Activated CD4-positive, alpha-beta T cell treated with anti-CD3 and anti-CD28 coated beads, Interleukin-2, Interleukin-6, amounts not matched to agents 100 ng/mL and 50 ng/mL, durations not matched to agents 16 hours and 8 hours (primary cell): ENCODE results near the gene UEVLD.
A peak's percentile ranks its signal among the peaks of the same experiment; 100 is the strongest.

Source experiments
- DNase-seq: peaks from one replicate; pipeline ENCODE4 v3.0.0-alpha.2; 2020

Gene UEVLD

GRCh38 chr11:18580113-18580766 is 8.3 kb downstream of the UEVLD start:
- peak; percentile 11 for DNase-seq

GRCh38 chr11:18578975-18579598 is 9.4 kb downstream of the UEVLD start:
- DNase-seq, result peak; percentile 60

DNA sequence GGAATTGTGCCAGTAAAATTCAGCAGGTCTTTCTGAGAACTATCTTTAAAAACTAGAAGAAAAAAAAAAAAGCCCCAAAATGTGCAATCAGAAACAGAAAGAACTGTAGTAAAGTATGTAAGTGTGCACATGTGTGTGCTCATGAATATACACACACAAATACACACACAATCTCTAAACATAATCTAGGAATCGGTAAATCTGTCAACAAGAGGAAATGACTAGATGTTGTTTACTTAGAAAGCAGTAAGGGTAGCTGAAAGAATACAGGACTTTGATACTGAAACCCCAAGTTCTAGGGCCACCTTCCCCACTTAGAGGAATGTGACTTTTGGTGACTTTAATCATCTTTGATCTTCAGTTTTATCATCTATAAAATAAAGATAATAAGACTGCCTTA is 13.2 kb downstream of the UEVLD start:
- no peak for DNase-seq

DNA sequence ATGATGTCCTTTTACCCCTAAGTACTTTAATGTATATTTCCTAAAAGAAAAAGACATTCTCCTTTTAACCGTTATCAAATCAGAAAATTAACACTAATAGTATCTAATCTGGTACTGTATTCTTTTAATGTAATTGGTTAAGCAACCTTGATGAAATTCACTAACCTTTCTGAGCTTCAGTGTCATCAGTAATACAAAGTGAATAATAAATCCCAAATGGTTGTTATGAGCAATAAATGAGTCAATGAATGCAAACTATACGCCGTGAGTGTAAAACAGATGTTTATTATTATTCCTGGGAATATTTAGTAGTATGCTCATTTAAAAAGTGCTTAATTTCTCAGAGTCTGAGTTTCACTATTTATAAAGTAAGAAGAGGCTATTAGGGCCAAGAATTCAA is 21.5 kb downstream of the UEVLD start:
- DNase-seq, result no peak

DNA sequence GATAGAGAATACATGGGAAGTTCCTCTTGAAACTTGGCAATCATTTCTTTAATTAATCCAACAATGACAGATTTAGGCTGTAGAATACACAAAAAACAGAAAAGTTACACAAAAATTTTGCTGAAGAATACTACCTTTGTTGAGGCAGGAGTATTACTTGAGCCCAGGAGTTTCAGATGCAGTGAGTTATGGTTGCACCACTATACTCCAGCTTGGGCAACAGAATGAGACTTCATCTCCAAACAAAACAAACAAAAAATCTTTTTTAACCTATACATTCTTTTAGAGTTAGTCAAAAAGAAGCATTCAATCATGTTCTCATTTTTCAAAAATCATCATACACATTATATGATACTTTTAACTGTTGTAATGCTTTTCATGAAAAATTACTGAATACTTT is 22.1 kb downstream of the UEVLD start:
- no peak for DNase-seq

- no peak for DNase-seq
Measured at GRCh38 chr11:18564149-18564548, 24.4 kb downstream of the UEVLD start.

DNA sequence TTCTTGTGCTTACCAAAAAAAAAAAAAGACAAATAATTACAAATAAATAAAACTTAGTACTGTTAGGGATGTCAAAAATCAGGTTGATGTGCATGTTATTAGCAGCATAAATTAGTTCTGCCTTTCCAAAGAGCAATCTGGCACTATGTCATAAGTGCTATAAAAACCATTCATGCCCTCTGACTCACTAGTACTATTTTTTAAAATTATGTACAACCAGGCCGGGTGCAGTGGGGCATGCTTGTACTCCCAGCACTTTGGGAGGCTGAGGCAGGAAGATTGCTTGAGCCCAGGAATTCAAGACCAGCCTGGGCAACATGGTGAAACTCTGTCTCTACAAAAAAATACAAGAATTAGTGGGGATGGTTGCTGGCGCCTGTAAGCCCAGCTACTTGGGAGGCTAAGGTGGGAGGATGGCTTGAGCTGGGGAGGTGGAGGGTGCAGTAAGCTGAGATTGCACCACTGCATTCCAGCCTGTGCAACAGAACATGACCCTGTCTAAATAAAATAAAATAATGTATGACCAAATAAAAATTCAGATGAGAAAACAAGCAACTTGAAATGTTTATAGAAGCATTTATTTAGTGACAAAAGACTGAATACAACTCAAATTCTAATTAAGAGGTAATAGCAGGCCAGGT is 25.3 kb downstream of the UEVLD start:
- no peak for DNase-seq

- DNase-seq, result no peak
Measured at GRCh38 chr11:18548001-18548400, 40.5 kb downstream of the UEVLD start.

DNA sequence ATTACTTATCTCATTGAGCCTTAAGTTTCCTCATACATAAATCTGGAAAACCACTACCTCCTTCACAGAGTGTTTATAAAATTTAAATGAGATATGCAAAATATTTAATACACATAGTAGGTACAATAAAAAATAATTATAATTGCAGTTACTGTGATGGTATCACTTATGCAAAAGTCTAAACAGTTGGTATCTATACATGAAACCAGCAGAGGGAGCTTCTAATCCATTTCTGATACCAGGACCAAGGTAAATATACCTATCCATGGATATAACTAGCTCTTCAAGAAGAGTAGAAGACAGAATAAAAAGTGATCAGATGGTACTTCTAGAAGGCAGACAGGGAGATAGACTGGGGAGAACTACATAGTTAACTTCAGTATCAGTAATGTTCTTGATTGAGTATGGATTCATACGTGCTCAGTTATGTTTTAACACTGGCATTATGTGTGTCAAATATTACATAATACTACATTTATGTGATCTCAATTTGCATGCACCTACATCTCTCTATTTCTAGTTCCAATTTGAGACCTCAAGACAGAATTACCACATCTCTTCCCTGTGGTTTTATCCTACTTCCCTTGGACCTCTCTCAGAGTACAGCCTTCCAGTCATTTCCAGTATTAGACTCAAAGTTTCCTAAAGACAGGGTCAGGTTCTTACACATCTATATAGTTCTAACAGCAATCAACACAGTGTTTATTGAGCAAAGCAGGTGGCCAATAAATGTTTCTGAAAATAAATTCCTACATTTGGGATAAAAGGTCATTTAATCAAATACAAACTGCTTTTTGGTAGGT is 48.1 kb downstream of the UEVLD start:
- DNase-seq, result peak; percentile 52

- DNase-seq, result no peak
Measured at GRCh38 chr11:18536209-18536608, 52.3 kb downstream of the UEVLD start.

DNA sequence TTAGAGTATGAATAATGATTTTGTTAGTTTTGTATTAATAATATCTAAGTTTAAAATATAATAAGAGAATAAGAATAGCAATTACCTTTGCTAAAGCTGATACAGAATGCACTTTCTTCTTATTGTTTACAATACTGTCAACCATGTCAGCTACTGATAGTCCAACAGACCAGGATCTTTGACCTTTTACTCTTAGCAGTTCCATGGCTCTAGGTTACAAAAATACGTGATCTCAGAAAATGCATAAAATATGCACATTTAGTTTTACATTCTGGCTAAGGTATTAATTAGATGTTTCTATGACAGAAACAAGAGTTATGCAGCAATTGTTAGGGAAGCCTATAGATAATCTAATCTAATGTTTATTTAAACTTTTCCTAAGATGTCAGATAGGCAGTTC is 54.3 kb downstream of the UEVLD start:
- DNase-seq, result no peak

- DNase-seq, result no peak
Measured at GRCh38 chr11:18533365-18533764, 55.2 kb downstream of the UEVLD start.

DNA sequence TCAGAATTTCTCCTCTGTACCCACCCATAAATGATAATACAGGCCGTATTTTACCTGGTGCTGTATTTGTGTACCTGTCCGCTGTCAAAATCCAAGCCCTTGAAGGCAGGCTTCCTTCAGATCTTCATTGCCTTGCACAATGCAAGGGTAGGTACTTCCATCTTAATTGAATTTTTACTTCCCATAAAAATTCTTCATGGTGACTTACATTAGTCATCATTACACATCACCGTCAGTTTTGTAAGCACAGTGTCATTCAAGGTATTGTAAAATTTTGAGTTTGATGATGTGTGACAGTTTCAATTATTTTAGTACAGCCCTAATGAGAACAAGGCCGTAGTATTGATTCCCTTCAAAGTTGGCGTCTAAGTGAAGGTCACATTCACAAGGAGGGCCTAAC is 61.0 kb downstream of the UEVLD start:
- DNase-seq, result peak; percentile 5

- peak; percentile 95 for DNase-seq
Measured at GRCh38 chr11:18526521-18527296, 61.8 kb downstream of the UEVLD start, which contains the start of gene TSG101. Gene TSG101 (minus strand): TSS chr11:18526942. CDS start chr11:18526816, 126 bp downstream.

DNA sequence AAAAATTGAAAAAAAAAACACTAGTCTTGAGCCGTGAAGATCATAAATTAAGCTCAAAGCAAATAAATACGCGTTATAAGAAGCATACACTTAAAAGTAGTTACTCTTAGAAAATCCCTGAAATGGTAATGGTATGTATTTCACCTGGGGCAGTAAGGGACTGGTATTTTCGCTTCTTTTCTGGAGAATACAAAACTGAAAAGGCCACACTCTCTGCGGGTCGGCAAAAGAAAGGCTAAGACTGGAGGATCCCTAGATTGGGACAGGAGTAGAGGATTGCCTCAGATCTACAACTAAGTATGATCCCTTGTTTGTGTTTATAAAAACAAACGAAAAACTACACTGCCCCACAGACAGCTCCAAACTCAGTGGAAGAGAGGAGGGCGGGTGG is 62.4 kb downstream of the UEVLD start:
- no peak for DNase-seq

GRCh38 chr11:18524248-18524647 is 64.3 kb downstream of the UEVLD start:
- DNase-seq, result no peak

- DNase-seq, result no peak
Measured at GRCh38 chr11:18523084-18523483, 65.5 kb downstream of the UEVLD start.

DNA sequence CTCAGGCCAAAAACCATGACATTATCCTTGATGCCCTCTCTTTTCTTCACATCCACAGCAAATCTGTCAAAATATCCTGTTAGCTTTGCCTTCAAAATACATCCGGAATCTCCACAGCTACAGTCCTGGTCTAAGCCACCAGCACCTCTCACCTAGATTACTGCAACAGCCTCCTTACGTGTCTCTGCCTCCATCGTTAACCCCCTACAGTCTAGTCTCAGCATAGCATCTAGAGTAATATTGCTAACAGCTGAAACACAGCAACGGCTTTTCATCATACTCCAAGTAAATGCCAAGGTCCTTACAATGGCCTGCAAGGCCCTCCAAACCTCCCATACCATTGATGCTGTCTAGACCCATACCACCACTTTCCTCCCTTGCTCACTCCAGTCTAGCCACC is 66.1 kb downstream of the UEVLD start:
- DNase-seq, result peak; percentile 16

- DNase-seq, result no peak
Measured at GRCh38 chr11:18521122-18521521, 67.4 kb downstream of the UEVLD start.

DNA sequence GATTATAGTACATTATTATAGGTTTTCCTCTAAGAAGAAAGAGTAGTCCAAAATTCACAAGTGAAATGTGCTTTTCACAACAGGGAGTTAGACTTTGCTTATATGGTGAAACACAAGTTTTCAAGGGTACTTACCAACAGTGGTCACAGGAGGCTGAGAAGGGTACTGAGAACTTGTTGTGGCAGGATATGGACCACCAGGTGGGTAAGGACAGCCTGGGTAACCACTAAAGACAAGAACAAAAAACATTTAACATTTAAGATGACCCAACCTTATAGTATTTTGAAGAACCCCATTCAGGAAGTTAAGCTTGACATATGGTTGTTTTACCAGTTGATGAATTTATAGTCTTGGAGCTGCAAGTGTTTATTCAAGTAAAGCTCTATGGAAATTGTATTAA is 86.2 kb downstream of the UEVLD start:
- no peak for DNase-seq

DNA sequence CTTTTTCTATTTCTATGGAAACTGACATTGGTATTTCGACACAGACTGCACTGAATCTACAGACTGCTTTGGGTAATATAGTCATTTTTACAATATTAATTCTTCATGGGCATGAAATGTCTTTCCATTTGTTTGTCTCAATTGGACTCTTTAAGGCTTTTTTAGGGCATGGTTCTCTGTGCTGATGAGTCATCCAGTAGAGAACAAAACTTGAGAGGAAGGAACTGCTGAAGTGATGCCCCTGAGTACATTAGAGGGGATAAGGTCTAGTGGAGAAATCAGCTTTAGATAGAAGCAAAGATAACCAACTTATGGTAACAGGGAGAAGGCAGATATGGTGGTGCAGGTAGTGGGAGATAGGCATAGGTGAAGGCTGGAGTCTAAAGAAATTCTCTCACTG is 86.9 kb downstream of the UEVLD start:
- no peak for DNase-seq

- no peak for DNase-seq
Measured at GRCh38 chr11:18498039-18498438, 90.5 kb downstream of the UEVLD start.

GRCh38 chr11:18495703-18496102 is 92.8 kb downstream of the UEVLD start:
- DNase-seq, result no peak
